ENCODE data around the gene BANP. TPM values are rescaled to one million over a fixed set of nuclear protein-coding genes. Genes with fewer than 3 reads are reported as not detected.

BANP gene
- total and polyA plus RNA-seq, 2 of the 8 experiments (the other 6 are each of a cell fraction or from before 2014, with no cell fraction given) = 25.8 to 39.8 TPM

GRCh38 chr16:88084881-88085280 is 133.6 kb downstream of the BANP start (continued):
- TF ChIP-seq SIRT6 (IDR thresholded peaks at IDR 0.05; ENCODE audit: low read length) (no peak), POU5F1 (IDR thresholded peaks at IDR 0.05; ENCODE audit: low read depth, low read length) (no peak)
